Right lobe of liver (tissue), 6 donors: Measurements from ENCODE around the gene LHPP. TPM values are rescaled to one million over a fixed set of nuclear protein-coding genes. Genes with fewer than 3 reads are reported as not detected.
A peak's percentile ranks its signal among the peaks of the same experiment; 100 is the strongest.

ENCODE experiments used
- ATAC-seq, 4 donors: fragments of 200-7000 bp; cut with Tn5 transposase; one replicate each; pipeline ENCODE4 v1.9.1; 2020; ENCODE audit warnings: mild to moderate bottlenecking in 4 of 4, moderate library complexity in 4 of 4
- DNase-seq, 3 donors: peaks; one replicate each; pipeline ENCODE4 v3.0.0-alpha.2; 2020
- H3K27ac ChIP-seq, 3 donors: fragments of 200-600 bp; one replicate each; pipeline ENCODE4 v1.8.0; 2022
- H3K27me3 ChIP-seq, 2 donors: fragments of 200-600 bp; one replicate each; pipeline ENCODE4 v1.8.0; 2022
- H3K36me3 ChIP-seq, 4 donors: fragments of 200-600 bp; sonication (generic) in 1 of 4; one replicate each; pipeline versions ENCODE4 v1.5.1 to v1.8.0; 2017 to 2022; ENCODE audit warnings: control low read depth in 1 of 4
- H3K4me1 ChIP-seq, 4 donors: fragments of 200-600 bp; sonication (generic) in 1 of 4; one replicate each; pipeline versions ENCODE4 v1.5.1 to v1.8.0; 2017 to 2022; ENCODE audit warnings: control low read depth in 1 of 4
- H3K4me3 ChIP-seq, 3 donors: fragments of 200-600 bp; one replicate each; pipeline ENCODE4 v1.8.0; 2022
- H3K9me3 ChIP-seq, 4 donors: fragments of 200-600 bp; sonication (generic) in 1 of 4; one replicate each; pipeline versions ENCODE4 v1.5.1 to v1.8.0; 2017 to 2022; ENCODE audit warnings: control low read depth in 1 of 4
- POLR2A ChIP-seq: fragments of 450-650 bp; IDR thresholded peaks from one replicate; pipeline ENCODE4 v1.6.1; 2017; ENCODE audit warnings: antibody characterized with exemption, mild to moderate bottlenecking
- WGBS: methylation state at CpG from one replicate; pipeline ENCODE4 v1.1.6; 2018; ENCODE audit warnings: low coverage, low lambda C conversion rate; ENCODE audit not compliant: insufficient coverage; ENCODE audit errors: missing lambda C conversion rate; 5-methylcytosine and 5-hydroxymethylcytosine counted together
- intact Hi-C, 2 donors: fragments of 100-400 bp; cut with DNase I; formaldehyde crosslinking; loops; one replicate each; pipeline versions ENCODE4 v1.11.2 to v1.14.1; 2022
- total RNA-seq, 6 experiments: library from RNA; depleted of rRNA in 2 of 6; stranded (reverse); fragments of >200 nt in 2 of 6; fragmentation: NEBNext Ultra II Directional in 3 of 6; extraction: Animal tissue kit (Norgen Biotek cat#: 25700) in 3 of 6; gene quantifications; one replicate each; pipeline versions ENCODE4 v1.1.0 to v1.2.4, GENCODE V29; 2016 to 2023
- TF ChIP-seq, protein P1 (sequence below), 4 donors: fragments of 200-600 bp in 3 of 4; fragments of 450-650 bp in 1 of 4; IDR thresholded peaks; one replicate each; pipeline versions ENCODE4 v1.5.1 to v1.8.0; 2016 to 2022; ENCODE audit warnings: antibody characterized with exemption in 4 of 4, mild to moderate bottlenecking in 2 of 4
- donor health status: DM: no; HTN: yes; CAD: no.
- donor health status: DM: no; HTN: no; CAD: no.
- donor health status: DM: no; HTN: no; CAD: no.
- donor health status: DM: no; HTN: yes; CAD: no.
- donor health status: DM: no; HTN: yes; CAD: no.

LHPP gene
- total RNA-seq, 6 experiments from 2014 or later, result 19.3 to 56.3 (median 36.3) TPM

DNA sequence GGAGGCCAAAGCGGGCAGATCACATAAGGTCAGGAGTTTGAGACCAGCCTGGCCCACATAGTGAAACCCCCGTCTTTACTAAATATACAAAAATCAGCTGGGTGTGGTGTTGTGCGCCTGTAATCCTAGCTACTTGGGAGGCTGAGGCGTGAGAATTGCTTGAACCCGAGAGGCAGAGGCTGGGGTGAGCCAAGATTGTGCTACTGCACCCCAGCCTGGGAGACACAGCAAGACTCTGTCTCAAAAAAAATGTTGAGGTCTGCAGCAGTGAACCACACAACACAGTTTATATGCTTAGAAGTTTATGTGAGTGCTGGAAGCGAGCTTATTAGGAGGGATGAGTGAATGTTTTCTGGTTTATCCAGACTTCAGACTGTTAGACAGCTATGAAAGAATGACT, 10.4 kb downstream of the LHPP start:
- ATAC-seq, result no peak
- 85% methylated on average over 6 of the region's 6 CpGs for WGBS
- TF ChIP-seq, protein P1, sequence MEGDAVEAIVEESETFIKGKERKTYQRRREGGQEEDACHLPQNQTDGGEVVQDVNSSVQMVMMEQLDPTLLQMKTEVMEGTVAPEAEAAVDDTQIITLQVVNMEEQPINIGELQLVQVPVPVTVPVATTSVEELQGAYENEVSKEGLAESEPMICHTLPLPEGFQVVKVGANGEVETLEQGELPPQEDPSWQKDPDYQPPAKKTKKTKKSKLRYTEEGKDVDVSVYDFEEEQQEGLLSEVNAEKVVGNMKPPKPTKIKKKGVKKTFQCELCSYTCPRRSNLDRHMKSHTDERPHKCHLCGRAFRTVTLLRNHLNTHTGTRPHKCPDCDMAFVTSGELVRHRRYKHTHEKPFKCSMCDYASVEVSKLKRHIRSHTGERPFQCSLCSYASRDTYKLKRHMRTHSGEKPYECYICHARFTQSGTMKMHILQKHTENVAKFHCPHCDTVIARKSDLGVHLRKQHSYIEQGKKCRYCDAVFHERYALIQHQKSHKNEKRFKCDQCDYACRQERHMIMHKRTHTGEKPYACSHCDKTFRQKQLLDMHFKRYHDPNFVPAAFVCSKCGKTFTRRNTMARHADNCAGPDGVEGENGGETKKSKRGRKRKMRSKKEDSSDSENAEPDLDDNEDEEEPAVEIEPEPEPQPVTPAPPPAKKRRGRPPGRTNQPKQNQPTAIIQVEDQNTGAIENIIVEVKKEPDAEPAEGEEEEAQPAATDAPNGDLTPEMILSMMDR (IDR thresholded peaks at IDR 0.05), result no peak
- TF ChIP-seq POLR2A, result no peak
- Histone ChIP-seq H3K27me3 (no peaks in the 10 kb centered on the region), H3K4me3 (no peak overlapping the region), H3K9me3 (no peaks in the 10 kb centered on the region), H3K27ac (no peak overlapping the region), H3K36me3 (no peaks in the 10 kb centered on the region), H3K4me1 (peaks cover 0 to 70% (median 27%) of the 10 kb centered on the region in 4 donors)
- intact Hi-C loops, result no loop called here
- no peak for DNase-seq

DNA sequence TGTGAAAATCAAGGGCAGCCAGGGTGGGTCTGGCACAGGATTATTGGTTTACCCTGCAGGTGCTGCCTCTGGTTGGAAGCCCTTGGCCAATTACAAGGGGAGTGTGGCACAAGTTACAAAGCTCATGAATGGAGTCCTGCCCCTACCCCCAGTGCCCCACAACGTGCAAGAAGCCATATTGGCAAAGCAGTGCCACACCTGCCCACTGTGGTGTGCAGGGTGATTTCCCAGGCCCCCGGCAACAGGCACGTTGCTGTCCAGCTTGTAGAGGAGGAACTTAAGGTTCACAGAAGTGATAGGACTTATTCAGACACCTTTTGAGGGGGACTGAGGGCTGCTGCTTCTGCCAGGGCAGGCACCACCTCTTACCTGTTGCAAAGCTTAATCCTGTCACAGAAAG, 11.4 kb downstream of the LHPP start:
- intact Hi-C loops, result no loop called here
- DNase-seq (no peak), ATAC-seq (no peak)
- H3K36me3 ChIP-seq, result no peaks in the 10 kb centered on the region
- H3K4me3 ChIP-seq, result no peak overlapping the region
- no peaks in the 10 kb centered on the region for H3K27me3 ChIP-seq
- TF ChIP-seq, protein P1 (IDR thresholded peaks at IDR 0.05), result no peak
- no peak for TF ChIP-seq POLR2A
- H3K4me1 ChIP-seq, result peaks cover 0 to 66% (median 23%) of the 10 kb centered on the region in 4 donors
- no peaks in the 10 kb centered on the region for H3K9me3 ChIP-seq
- WGBS, result no CpG with 5 or more reads among the region's 3 CpGs
- peak overlapping the region in 1 of 3 donors; percentile 70 for H3K27ac ChIP-seq

GRCh38 chr10:124474514-124475070, 13.0 kb downstream of the LHPP start:
- peaks cover 0 to 56% (median 16%) of the 10 kb centered on the region in 4 donors for H3K4me1 ChIP-seq
- WGBS, result 59% methylated on average over 6 of the region's 9 CpGs
- DNase-seq, result peak in 2 of 3 donors; percentile 74 to 76
- no peaks in the 10 kb centered on the region for H3K36me3 ChIP-seq
- no peaks in the 10 kb centered on the region for H3K9me3 ChIP-seq
- H3K27ac ChIP-seq, result peak overlapping the region in 1 of 3 donors; percentile 70
- H3K4me3 ChIP-seq, result no peak overlapping the region
- ATAC-seq, result peak in 2 of 4 donors; percentile 4 to 21
- H3K27me3 ChIP-seq, result no peaks in the 10 kb centered on the region
- no peak for TF ChIP-seq POLR2A
- TF ChIP-seq, protein P1 (IDR thresholded peaks at IDR 0.05), result no peak
- intact Hi-C loops, result no loop called here

DNA sequence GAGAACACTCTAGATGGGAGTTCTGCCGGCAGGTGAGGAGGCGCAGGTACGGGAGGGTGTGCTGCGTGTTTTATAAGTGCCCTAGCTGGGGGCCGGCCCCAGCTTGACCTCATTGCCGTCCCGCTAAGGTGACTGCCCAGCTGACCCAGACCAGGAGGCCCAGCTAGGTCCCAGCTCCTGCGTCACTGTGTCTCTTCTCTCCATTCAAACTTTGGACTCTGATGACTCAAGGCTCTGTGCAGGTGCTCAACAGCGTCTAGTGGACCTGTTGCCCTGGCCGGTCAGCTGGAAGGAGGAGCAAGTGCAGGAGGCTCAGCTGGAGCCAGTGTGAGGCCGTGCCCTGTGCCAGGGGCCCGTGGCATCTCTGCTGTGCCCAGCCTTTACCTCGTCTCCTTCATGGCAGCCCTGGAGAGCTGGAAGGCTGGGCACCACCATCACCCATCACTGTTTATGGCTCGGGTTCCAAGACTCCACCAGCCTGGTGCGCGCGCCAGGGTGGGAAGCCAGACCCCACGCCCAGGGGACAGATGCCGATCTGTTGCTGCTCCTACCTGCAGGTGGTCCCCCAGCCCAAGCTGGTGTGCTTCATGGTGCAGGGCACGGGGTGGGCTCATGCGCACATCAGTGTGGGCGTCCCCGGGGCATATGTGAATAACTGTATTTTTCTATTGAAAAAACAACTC, 14.6 kb downstream of the LHPP start:
- ATAC-seq (peak; percentile 63 to 87 (median 72)), DNase-seq (peak; percentile 72 to 87 (median 82))
- Histone ChIP-seq H3K36me3 (no peaks in the 10 kb centered on the region), H3K9me3 (no peaks in the 10 kb centered on the region), H3K27ac (peak overlapping the region in 1 of 3 donors; percentile 70), H3K4me3 (no peak overlapping the region), H3K4me1 (peaks cover 0 to 44% (median 9%) of the 10 kb centered on the region in 4 donors), H3K27me3 (no peaks in the 10 kb centered on the region)
- 18% methylated on average over 4 of the region's 23 CpGs for WGBS
- no peak for TF ChIP-seq POLR2A
- TF ChIP-seq, protein P1 (IDR thresholded peaks at IDR 0.05), result no peak
- intact Hi-C loops, result no loop called here
